ENCODE data around the gene SCGB1C1.

DNA sequence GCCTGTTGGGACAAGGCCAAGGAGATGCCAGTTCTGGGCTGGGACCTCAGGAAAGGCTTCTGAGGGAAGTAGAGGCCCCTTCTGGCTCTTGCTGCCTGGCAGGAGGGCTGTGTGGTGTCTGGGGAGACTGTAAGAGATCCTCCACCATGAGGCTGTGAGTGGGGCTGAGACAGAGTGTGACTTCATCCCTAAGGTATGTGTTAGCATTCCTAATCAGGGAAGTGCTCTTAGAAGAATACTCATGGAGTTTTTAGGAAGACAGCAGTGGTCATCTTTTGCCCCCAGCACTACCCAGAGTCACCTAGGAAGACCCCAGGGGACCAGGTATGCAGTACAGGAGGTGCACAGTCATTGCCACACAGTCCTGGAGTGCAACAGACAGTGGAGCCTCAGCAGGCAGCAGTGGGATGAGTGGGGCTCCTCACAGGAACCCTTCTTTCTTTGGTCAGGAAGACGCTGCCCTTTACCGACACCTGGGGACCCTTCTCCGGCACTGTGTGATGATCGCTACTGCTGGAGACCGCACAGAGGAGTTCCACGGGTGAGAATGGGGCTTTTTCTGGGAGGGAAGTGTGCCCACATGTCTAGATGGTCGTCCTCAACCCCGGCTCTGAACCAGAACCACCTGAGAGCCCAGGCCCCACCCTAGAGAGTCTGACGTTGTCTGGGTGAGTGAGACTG is 17.4 kb downstream of the SCGB1C1 start:
- no peak for TF ChIP-seq GATA3 (IDR thresholded peaks at IDR 0.05; ENCODE audit: low read depth, low read length)
- TF ChIP-seq GATA2 (IDR thresholded peaks at IDR 0.05; ENCODE audit: low read depth, low read length) = no peak

Measured in SH-SY5Y (cell line).